GM21526 (cell line): ENCODE data around the gene KIAA1191.
"Not testable (repeated sequence)": the region's sequence is repeated elsewhere in the genome, so short reads cannot be mapped to it uniquely, and the experiment has no call there.

Experiments used
- ATAC-seq: cut with Tn5 transposase; IDR thresholded peaks from one replicate; pipeline ENCODE4 v1.9.1; 2021; ENCODE audit warnings: moderate library complexity; ENCODE audit not compliant: unreplicated experiment, low FRiP score

Gene KIAA1191

DNA sequence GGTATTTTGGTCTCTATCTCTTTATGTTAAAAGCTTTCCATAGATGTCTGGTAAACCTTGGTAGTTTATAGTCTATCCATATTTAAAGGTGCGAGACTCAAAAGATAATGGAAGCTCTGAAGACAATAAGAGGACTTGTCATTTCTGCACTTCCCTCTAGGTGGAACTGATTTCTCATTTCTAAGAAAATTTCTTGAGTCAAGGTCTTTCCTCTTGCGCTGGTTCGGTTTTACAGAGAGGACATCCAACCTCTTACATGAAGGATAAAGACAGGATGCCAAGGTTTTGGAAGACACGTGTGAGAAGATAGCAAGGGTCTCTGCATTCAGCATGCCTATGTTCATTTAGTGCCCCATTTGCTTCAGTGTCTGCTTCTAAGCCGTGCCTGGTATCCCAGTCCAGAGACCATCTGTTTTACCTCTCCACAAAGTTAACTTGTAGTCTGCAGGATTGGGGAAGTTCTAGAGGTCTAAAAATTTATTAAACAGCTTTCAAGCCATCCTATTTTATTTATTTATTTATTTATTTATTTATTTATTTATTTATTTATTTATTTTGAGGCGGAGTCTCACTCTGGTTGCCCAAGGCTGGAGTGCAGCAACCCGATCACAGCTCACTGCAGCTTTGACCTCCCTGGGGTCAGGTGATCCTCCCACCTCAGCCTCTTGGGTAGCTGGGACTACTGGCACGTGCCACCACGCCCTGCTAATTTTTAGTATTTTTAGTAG is 41.6 kb downstream of the KIAA1191 start:
- ATAC-seq: no peak

DNA sequence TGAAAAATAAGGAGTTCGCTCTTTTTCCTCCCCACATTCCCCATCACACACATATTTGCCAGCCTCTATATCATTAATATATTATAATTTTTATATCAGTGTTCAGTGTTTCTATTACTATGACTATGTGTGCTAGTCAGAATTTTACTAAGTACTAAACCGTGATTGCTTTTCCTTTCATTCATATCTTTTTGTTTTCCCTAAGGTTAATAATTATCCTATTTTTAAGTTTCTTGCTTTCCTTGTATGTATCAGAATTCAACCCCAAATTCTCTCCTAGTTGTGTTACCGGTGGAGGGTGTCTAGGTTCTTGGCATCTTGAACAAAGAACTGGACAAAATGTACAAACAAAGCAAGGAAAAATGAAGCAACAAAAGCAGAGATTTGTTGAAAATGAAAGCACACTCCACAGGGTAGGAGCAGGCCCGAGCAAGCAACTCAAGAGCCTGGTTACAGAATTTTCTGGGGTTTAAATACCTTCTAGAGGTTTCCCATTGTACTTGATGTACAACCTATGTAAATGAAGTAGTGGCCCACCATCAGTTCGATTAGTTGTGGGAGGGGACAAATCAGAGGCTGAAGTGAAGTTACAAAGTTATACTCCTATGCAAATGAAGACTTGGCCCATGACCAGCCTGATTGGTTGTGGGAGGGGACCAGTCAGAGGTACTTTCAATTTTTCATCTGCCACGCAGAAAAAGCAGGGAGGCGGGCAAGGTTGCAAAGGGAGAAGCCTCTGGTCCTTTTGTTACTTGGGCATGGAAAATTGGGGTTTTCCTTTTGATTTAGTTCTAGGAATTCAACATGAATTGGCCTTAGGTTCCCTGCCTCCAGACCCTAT is 43.8 kb downstream of the KIAA1191 start:
- ATAC-seq: no peak

DNA sequence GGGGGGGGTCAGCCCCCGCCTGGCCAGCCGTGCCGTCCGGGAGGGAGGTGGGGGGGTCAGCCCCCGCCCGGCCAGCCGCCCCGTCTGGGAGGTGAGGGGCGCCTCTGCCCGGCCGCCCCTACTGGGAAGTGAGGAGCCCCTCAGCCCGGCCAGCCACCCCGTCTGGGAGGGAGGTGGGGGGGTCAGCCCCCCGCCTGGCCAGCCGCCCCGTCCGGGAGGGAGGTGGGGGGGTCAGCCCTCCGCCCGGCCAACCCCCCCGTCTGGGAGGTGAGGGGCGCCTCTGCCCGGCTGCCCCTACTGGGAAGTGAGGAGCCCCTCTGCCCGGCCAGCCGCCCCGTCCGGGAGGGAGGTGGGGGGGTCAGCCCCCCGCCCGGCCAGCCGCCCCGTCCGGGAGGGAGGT is 56.2 kb downstream of the KIAA1191 start:
- ATAC-seq: not testable (repeated sequence)
